Esophagus muscularis mucosa (tissue), 4 donors: ENCODE results near the gene MINK1. TPM values are rescaled to one million over a fixed set of nuclear protein-coding genes. Genes with fewer than 3 reads are reported as not detected.
"Not testable (repeated sequence)": the region's sequence is repeated elsewhere in the genome, so short reads cannot be mapped to it uniquely, and the experiment has no call there.

Experiments used
- DNase-seq: peaks from one replicate; pipeline ENCODE4 v3.0.0-alpha.2; 2017; ENCODE audit errors: extremely low spot score
- H3K27ac ChIP-seq, 4 donors: fragments of 200-600 bp; sonication (generic); replicated peaks in 1 of 4; 1 replicate in 3 of 4; 2 replicates in 1 of 4; pipeline ENCODE4 v1.5.1; 2016 to 2019; ENCODE audit warnings: mild to moderate bottlenecking in 1 of 4
- H3K27me3 ChIP-seq, 4 donors: fragments of 200-600 bp; sonication (generic); one replicate each; pipeline versions ENCODE4 v1.5.1 to v1.6.0; 2016 to 2019
- H3K36me3 ChIP-seq, 4 donors: fragments of 200-600 bp; sonication (generic); one replicate each; pipeline ENCODE4 v1.5.1; 2016 to 2019
- H3K4me1 ChIP-seq, 4 donors: fragments of 200-600 bp; sonication (generic); one replicate each; pipeline ENCODE4 v1.5.1; 2016 to 2019
- H3K4me3 ChIP-seq, 4 donors: fragments of 200-600 bp; sonication (generic); 1 replicate in 2 of 4; 2 replicates in 2 of 4; pipeline ENCODE4 v1.5.1; 2016 to 2019; ENCODE audit warnings: mild to moderate bottlenecking in 4 of 4, moderate library complexity in 1 of 4
- H3K9me3 ChIP-seq, 4 donors: fragments of 200-600 bp; sonication (generic); 1 replicate in 3 of 4; 2 replicates in 1 of 4; pipeline ENCODE4 v1.5.1; 2016 to 2019
- EP300 ChIP-seq: sonication (generic); formaldehyde crosslinking; IDR thresholded peaks from one replicate; pipeline ENCODE4 v1.6.1; 2017; ENCODE audit warnings: antibody characterized with exemption
- POLR2A ChIP-seq: fragments of 450-650 bp; IDR thresholded peaks from one replicate; pipeline ENCODE4 v1.6.1; 2017; ENCODE audit warnings: antibody characterized with exemption, moderate library complexity, mild to moderate bottlenecking, low read depth
- POLR2AphosphoS5 ChIP-seq, 2 donors: sonication (generic); formaldehyde crosslinking; IDR thresholded peaks; one replicate each; pipeline ENCODE4 v1.6.1; 2017; ENCODE audit warnings: antibody characterized with exemption in 2 of 2
- WGBS: methylation state at CpG from one replicate; pipeline ENCODE4 v1.1.5; 2018; 5-methylcytosine and 5-hydroxymethylcytosine counted together
- intact Hi-C: fragments of 100-400 bp; cut with DNase I; formaldehyde crosslinking; loops from one replicate; pipeline ENCODE4 v1.15.1; 2023
- total RNA-seq, 4 donors: library from RNA; depleted of rRNA; stranded (reverse); fragments of >200 nt; gene quantifications; one replicate each; pipeline versions ENCODE4 v1.1.0 to v1.2.1, GENCODE V29; 2016
- TF ChIP-seq, protein P1 (sequence below), 3 experiments: fragments of 200-600 bp in 2 of 3; fragments of 450-650 bp in 1 of 3; sonication (generic) in 2 of 3; IDR thresholded peaks; one replicate each; pipeline ENCODE4 v1.5.1; 2017 to 2019; ENCODE audit warnings: antibody characterized with exemption in 3 of 3, mild to moderate bottlenecking in 2 of 3, moderate library complexity in 1 of 3

MINK1 gene
- total RNA-seq, 4 donors from 2014 or later, result 28.8 to 55.2 (median 38.8) TPM

DNA sequence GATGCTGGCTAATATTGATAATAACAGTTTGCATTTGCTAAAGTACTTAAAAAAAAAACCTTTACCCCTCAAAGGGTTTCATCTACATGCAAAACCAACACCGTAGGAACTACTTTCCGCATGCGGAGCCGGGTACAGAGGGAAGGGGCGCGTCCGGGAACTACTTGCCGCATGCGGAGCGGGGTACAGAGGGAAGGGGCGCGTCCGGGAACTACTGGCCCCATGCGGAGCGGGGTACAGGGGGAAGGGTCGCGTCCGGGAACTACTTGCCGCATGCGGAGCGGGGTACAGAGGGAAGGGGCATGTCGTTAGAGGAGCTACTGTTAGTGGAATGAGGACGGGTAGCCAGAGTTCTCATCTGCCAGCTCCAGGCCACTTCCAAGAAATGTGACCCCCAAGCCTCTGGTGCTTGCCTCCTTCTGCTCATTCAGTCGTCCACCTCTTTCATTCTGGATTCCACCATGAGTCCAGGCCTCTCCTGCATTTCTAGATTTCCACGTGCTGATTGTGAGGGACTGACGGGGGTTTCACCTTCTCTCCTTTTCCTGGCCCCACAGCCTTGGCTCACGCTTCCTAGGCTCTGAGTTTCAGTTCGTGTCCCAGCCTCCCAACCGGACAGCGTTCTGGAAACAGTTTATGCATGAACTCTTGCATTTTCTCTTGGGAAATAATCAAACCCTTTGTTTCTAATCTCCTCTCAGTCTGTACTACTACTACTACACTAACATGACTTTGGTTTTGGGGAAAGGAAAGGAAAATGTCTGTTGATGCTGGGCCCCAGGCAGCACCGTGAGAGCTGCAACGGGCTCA lies 26.9 kb downstream of the MINK1 start:
- Histone ChIP-seq H3K4me3 (no peak overlapping the region), H3K9me3 (no peaks in the 10 kb centered on the region), H3K27ac (peak overlapping the region in 2 of 4 donors; percentile 7 to 52), H3K4me1 (peaks cover 36 to 55% (median 46%) of the 10 kb centered on the region in 4 donors), H3K27me3 (no peaks in the 10 kb centered on the region), H3K36me3 (peaks cover 0 to 12% (median 6%) of the 10 kb centered on the region in 4 donors)
- DNase-seq, result no peak
- WGBS, result 79% methylated on average over 32 of the region's 32 CpGs
- intact Hi-C loops, result no loop called here
- TF ChIP-seq EP300, result no peak

DNA sequence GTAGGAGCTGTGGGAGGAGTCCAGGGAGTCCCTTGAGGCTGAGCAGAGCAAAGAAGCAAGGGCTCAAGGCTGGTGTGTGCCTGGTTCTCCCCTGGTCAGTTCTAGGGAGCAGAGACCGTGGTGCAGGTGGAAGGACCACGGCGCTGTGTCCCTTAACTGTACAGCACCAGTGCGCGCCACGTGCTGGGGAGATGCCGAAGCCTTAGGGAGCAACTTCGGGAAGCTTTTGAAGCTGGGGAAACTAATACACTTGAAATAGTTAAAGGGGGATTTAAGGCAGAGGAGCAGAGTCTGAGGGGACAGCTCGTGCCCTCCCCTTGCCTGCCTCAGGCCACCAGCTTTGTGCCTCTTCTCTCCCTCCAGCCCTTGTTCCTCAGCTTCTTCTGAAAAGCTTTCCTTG lies 27.5 kb downstream of the MINK1 start:
- Histone ChIP-seq H3K27ac (peak overlapping the region in 1 of 4 donors; percentile 7), H3K4me1 (peaks cover 36 to 55% (median 46%) of the 10 kb centered on the region in 4 donors), H3K36me3 (peaks cover 0 to 12% (median 6%) of the 10 kb centered on the region in 4 donors), H3K9me3 (no peaks in the 10 kb centered on the region), H3K27me3 (no peaks in the 10 kb centered on the region), H3K4me3 (no peak overlapping the region)
- intact Hi-C loops, result no loop called here
- DNase-seq, result no peak
- WGBS, result 90% methylated on average over 9 of the region's 9 CpGs
- TF ChIP-seq, protein P1, sequence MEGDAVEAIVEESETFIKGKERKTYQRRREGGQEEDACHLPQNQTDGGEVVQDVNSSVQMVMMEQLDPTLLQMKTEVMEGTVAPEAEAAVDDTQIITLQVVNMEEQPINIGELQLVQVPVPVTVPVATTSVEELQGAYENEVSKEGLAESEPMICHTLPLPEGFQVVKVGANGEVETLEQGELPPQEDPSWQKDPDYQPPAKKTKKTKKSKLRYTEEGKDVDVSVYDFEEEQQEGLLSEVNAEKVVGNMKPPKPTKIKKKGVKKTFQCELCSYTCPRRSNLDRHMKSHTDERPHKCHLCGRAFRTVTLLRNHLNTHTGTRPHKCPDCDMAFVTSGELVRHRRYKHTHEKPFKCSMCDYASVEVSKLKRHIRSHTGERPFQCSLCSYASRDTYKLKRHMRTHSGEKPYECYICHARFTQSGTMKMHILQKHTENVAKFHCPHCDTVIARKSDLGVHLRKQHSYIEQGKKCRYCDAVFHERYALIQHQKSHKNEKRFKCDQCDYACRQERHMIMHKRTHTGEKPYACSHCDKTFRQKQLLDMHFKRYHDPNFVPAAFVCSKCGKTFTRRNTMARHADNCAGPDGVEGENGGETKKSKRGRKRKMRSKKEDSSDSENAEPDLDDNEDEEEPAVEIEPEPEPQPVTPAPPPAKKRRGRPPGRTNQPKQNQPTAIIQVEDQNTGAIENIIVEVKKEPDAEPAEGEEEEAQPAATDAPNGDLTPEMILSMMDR (IDR thresholded peaks at IDR 0.05), result no peak
- TF ChIP-seq EP300, result no peak
- no peak for TF ChIP-seq POLR2AphosphoS5 (IDR thresholded peaks at IDR 0.05)
- no peak for TF ChIP-seq POLR2A

DNA sequence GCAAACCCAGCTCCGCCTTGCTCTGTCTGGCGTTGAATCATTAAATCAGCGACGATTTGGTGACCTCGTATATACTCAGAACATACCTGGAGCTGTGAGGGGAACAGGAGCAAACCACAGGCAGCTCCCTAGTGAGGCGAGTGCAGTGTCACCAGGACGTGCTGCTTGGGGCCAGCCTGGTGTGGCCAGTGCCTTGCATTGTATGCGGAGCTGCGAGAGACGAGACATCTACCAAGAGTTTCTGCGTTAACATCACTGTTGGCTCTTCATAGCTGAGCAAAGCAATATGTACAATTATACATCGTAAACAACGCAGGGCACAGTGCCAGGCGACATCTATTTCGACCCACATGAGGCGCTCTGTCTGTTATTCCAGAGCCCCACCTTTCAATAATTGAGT lies 27.9 kb downstream of the MINK1 start:
- intact Hi-C loops, result no loop called here
- H3K27me3 ChIP-seq, result no peaks in the 10 kb centered on the region
- no peak overlapping the region for H3K4me3 ChIP-seq
- H3K36me3 ChIP-seq, result peaks cover 0 to 11% (median 5%) of the 10 kb centered on the region in 4 donors
- H3K4me1 ChIP-seq, result peaks cover 36 to 53% (median 46%) of the 10 kb centered on the region in 4 donors
- H3K27ac ChIP-seq, result no peak overlapping the region
- no peak for DNase-seq
- WGBS, result 88% methylated on average over 16 of the region's 16 CpGs
- TF ChIP-seq POLR2AphosphoS5 (IDR thresholded peaks at IDR 0.05) (no peak), EP300 (no peak), POLR2A (no peak)
- TF ChIP-seq, protein P1 (IDR thresholded peaks at IDR 0.05), result no peak
- H3K9me3 ChIP-seq, result no peaks in the 10 kb centered on the region

DNA sequence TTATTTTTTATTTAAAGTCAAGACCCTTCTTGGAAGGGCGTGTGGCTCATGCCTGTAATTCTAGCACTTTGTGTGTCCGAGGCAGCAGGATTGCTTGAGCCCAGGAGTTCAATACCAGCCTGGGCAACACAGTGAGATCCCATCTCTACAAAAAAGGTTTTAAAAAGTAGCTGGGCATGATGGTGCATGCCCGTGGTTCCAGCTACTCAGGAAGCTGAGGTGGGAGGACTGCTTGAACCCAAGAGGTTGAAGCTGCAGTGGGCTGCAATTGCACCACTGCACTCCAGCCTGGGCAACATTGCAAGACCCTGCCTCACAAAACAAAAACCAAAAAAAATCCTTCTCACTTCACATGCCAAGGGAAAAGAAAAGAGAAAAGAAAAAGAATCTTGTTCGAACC lies 29.6 kb downstream of the MINK1 start:
- WGBS, result 88% methylated on average over 4 of the region's 4 CpGs
- TF ChIP-seq, protein P1 (IDR thresholded peaks at IDR 0.05), result no peak
- TF ChIP-seq POLR2A (no peak), POLR2AphosphoS5 (IDR thresholded peaks at IDR 0.05) (no peak), EP300 (no peak)
- H3K27me3 ChIP-seq, result no peaks in the 10 kb centered on the region
- H3K4me3 ChIP-seq, result no peak overlapping the region
- H3K36me3 ChIP-seq, result peaks cover 0 to 7% (median 3%) of the 10 kb centered on the region in 4 donors
- H3K27ac ChIP-seq, result no peak overlapping the region
- intact Hi-C loops, result no loop called here
- peaks cover 23 to 37% (median 35%) of the 10 kb centered on the region in 4 donors for H3K4me1 ChIP-seq
- H3K9me3 ChIP-seq, result no peaks in the 10 kb centered on the region
- DNase-seq, result no peak

DNA sequence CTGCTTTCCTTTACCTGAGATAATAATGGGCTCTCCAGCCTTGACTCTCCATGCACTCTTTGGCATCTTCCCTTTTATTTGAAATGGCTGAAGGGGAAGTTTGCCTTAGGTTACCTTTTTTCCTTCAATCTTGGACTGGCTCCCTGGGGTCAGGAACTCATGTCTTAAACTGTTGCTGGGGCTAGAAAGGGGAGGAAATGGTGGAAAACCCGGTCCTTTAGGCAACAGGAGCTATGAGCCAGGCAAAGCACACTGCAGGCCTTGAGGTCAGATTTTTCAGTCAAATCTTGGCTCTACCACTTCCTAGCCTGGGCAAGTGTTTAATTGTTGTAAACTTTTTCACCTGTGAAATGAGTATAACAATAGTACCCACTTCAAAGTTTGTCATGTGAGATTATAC lies 30.2 kb downstream of the MINK1 start:
- intact Hi-C loops, result no loop called here

DNA sequence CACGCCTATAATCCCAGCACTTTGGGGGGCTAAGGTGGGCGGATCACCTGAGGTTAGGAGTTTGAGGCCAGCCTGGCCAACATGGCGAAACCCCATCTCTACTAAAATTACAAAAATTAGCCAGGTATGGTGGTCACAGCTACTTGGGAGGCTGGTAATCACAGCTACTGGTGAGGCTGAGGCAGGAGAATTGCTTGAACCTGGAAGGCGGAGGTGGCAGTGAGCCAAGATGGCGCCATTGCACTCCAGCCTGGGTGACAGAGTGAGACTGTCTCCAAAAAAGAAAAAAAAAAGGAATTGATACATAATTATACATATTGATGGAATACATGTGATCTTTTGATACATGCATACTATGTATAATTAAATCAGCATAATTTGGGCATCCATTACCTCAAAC lies 34.4 kb downstream of the MINK1 start:
- H3K4me3 ChIP-seq, H3K4me1 ChIP-seq, H3K9me3 ChIP-seq, H3K27ac ChIP-seq, H3K36me3 ChIP-seq, intact Hi-C loops, H3K27me3 ChIP-seq, DNase-seq: not testable (repeated sequence)
- WGBS, result 75% methylated on average over 5 of the region's 5 CpGs

More for the DNA sequence above, 30.2 kb downstream of the MINK1 start:
- Histone ChIP-seq H3K4me3 (no peak overlapping the region), H3K9me3 (no peaks in the 10 kb centered on the region), H3K27me3 (no peaks in the 10 kb centered on the region), H3K4me1 (peaks cover 17 to 31% (median 29%) of the 10 kb centered on the region in 4 donors), H3K36me3 (peaks cover 0 to 7% (median 3%) of the 10 kb centered on the region in 4 donors), H3K27ac (no peak overlapping the region)
- TF ChIP-seq POLR2A (no peak), POLR2AphosphoS5 (IDR thresholded peaks at IDR 0.05) (no peak), EP300 (no peak)
- TF ChIP-seq, protein P1 (IDR thresholded peaks at IDR 0.05), result no peak
- DNase-seq, result no peak
- 85% methylated on average over 1 of the region's 1 CpG for WGBS

DNA sequence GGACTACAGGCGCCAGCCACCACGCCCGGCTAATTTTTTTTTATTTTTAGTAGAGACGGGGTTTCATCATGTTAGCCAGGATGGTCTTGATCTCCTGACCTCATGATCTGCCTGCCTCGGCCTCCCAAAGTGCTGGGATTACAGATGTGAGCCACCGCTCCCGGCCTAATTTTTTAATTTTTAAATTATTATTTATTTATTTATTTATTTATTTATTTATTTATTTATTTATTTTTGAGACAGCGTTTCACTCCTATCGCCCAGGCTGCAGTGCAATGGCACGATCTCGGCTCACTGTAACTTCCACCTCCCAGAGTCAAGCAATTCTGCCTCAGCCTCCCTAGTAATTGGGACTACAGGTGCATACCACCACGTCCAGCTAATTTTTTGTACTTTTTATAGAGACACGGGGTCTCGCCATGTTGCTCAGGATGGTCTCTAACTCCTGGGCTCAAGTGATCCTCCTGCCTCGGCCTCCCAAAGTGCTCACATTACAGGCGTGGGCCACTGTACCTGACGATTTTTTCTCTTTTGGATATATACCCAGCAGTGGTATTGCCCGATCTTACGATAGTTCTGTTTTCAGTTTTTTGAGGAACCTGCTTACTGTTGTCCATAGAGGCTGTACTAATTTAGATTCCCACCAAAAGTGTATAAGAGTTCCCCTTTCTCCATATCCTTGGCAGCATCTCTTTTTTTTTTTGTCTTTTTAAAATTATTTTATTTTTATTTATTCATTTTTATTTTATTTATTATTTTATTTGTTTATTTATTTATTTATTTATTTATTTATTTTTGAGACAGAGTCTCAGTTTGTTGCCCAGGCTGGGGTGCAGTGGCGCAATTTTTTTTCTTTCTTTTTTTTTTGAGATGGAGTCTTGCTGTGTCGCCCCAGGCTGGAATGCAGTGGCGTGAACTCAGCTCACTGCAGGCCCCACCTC lies 36.2 kb downstream of the MINK1 start:
- H3K27ac ChIP-seq, H3K27me3 ChIP-seq, H3K9me3 ChIP-seq, H3K4me3 ChIP-seq, DNase-seq, intact Hi-C loops, H3K36me3 ChIP-seq: not testable (repeated sequence)
- 94% methylated on average over 22 of the region's 22 CpGs for WGBS
- peaks cover 0 to 12% (median 0%) of the 10 kb centered on the region in 4 donors for H3K4me1 ChIP-seq
